Measurements from ENCODE around the gene UHRF1.
"Not testable (repeated sequence)": the region's sequence is repeated elsewhere in the genome, so short reads cannot be mapped to it uniquely, and the experiment has no call there.

UHRF1 gene

GRCh38 chr19:4935444-4935843 is 26.1 kb downstream of the UHRF1 start:
- no peak for DNase-seq (ENCODE audit: low read depth)

DNA sequence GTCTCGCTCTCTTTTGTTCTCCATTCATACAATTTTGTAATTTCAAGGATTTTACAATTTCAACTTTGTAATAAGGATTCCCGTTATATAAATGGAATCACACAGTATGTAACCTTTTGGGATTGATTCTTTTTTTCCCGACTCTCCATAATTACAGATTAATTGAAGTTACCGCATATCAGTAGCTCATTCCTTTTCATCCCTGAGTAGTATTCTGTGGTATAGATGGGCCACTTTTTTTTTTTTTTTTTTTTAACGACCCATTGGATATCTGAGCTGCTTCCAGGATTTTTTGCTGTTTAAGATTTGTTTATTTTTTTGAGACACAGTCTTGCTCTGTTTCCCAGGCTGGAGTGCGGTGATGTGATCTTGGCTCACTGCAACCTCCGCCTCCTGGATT is 27.8 kb downstream of the UHRF1 start:
- DNase-seq (ENCODE audit: low read depth), result no peak

DNA sequence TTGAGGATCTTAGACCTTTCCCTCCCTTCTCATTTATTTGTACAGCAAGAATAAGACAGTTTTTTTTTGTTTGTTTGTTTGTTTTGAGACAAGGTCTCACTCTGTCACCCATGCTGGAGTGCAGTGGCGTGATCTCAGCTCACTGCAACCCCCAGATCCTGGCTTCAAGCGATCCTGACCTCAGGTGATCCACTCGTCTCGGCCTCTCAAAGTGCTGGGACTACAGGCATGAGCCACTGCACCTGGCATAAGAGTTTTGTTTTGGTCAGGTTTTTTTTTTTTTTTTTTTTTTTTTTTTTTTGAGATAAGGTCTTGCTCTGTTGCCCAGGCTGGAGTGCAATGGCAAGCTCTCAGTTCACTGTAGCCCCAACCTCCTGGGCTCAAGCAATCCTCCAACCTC is 29.2 kb downstream of the UHRF1 start:
- not testable (repeated sequence) for DNase-seq (ENCODE audit: low read depth)

GRCh38 chr19:4939466-4939865 is 30.2 kb downstream of the UHRF1 start:
- DNase-seq (ENCODE audit: low read depth), result no peak

GRCh38 chr19:4941638-4942169 is 32.4 kb downstream of the UHRF1 start:
- DNase-seq (ENCODE audit: low read depth), result not testable (repeated sequence)

GRCh38 chr19:4950650-4951049 is 41.3 kb downstream of the UHRF1 start:
- DNase-seq (ENCODE audit: low read depth), result not testable (repeated sequence)

DNA sequence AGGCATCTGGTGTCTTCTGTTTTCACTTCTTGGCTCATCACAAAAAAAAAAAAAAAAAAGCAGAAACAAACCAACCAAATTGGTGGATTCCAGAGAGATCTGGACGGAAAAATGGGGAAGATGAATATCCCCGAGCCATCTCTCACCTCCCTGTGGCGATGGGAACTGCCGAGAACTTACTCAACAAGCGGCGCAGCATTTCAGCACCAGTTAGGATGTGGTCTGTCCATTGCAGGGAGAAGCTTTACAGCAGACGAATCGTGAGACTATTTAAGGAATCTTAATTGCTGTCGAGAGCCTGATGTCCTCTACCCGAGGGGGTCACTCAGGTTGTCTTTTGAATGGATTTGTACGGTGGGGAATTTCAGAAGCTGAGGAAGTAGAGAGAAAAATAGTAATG is 42.4 kb downstream of the UHRF1 start:
- no peak for DNase-seq (ENCODE audit: low read depth)

DNA sequence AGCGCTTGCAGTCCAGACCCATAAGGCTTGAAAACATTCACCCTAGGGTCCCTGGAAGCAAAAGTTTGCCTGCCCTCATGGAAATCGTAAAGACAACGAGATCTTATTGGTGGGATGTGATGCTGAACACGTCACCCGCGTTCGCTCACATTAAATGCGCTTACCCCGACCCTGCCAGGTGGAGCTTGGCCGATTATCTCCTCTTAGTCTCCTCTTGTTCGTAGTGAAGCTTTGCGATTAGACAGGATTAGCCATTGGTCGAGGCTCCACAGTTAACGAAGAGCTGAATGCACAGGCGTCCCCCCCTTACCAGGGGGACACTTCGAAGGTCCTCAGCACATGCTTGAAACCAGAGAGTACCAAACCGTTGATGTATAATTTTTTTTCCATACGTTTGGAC is 43.6 kb downstream of the UHRF1 start:
- no peak for DNase-seq (ENCODE audit: low read depth)

DNA sequence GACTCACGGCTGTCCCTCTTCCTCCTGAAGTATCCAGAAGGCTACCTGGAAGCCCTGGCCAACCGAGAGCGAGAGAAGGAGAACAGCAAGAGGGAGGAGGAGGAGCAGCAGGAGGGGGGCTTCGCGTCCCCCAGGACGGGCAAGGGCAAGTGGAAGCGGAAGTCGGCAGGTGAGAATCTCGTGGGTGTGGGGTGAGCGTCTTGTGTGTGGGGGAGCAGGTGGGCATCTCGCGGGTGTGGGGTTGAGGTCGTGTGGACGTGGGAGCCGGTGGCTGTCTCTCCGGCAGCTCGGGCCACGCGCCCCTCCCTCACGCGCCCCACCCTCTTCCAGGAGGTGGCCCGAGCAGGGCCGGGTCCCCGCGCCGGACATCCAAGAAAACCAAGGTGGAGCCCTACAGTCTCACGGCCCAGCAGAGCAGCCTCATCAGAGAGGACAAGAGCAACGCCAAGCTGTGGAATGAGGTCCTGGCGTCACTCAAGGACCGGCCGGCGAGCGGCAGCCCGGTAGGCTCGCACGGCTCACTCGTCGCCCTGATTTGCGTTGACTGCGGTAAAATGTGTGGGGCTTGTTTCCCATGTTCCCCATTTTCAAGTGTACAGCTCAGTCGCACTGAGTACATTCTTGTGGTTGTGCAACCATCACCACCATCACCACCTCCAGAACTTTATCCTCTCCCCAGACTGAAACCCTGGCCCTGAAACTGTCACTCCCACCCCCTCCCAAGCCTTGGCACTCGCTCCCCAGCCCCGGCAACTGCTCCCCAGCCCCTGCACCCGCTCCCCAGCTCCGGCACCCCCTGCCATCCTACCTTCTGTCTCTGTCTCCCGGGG is 45.2 kb downstream of the UHRF1 start:
- DNase-seq (ENCODE audit: low read depth), result not testable (repeated sequence)

- no peak for DNase-seq (ENCODE audit: low read depth)
Observed at GRCh38 chr19:4955274-4955673, 46.0 kb downstream of the UHRF1 start.

- DNase-seq (ENCODE audit: low read depth), result no peak
Observed at GRCh38 chr19:4957981-4958380, 48.7 kb downstream of the UHRF1 start.

GRCh38 chr19:4962085-4962619 is 52.9 kb downstream of the UHRF1 start:
- DNase-seq (ENCODE audit: low read depth), result no peak

DNA sequence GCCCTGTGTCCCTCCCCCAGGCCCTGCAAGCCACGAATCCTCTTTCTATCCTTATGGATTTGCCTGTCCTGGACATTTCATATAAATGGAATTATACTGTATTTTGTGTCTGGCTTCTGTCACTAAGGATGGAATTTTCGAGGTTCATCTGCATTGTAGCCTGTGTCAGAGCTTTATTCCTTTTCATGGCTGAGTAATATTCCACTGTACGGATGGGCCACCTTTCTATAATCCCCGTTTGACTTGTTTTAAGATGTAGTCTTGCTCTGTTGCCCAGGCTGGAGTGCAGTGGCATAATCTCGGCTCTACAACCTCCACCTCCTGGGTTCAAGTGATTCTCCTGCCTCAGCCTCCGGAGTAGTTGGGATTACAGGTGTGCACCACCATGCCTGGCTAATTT is 55.8 kb downstream of the UHRF1 start:
- DNase-seq (ENCODE audit: low read depth), result no peak

- DNase-seq (ENCODE audit: low read depth), result no peak
Observed at GRCh38 chr19:4966591-4966990, 57.3 kb downstream of the UHRF1 start.

DNA sequence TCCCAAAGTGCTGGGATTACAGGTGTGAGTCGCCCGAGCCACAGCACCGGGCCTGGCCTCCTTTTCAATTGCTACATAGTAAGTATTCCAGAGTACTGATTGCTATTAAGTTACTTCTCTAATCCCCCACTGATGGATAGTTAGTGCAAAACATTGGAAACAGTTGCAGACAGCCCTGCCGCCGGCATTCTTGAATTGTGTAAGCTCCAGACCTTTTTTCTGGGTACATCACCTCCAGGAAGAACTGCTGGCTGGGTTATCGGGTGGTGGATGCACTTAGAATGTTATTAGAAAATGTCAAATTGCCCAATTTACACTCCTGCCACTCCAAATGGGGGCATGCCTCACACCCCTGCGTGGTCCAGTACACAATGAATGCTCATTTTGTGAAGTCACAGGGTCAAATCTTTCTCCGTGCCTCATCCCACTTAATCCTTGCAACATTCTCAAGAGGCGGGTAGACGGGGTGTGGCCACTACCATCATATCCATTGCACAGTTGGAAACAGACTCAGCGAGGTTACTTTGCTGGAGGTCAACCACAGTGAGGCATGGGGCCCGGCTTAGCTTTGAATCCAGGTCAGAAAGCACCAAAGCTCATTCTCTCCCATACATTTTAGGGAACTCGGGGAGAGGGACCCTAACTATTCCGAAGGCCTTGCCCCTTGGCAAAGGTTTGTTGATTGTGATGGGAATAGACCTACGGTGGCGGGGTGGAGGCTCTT is 58.6 kb downstream of the UHRF1 start:
- DNase-seq (ENCODE audit: low read depth), result no peak

DNA sequence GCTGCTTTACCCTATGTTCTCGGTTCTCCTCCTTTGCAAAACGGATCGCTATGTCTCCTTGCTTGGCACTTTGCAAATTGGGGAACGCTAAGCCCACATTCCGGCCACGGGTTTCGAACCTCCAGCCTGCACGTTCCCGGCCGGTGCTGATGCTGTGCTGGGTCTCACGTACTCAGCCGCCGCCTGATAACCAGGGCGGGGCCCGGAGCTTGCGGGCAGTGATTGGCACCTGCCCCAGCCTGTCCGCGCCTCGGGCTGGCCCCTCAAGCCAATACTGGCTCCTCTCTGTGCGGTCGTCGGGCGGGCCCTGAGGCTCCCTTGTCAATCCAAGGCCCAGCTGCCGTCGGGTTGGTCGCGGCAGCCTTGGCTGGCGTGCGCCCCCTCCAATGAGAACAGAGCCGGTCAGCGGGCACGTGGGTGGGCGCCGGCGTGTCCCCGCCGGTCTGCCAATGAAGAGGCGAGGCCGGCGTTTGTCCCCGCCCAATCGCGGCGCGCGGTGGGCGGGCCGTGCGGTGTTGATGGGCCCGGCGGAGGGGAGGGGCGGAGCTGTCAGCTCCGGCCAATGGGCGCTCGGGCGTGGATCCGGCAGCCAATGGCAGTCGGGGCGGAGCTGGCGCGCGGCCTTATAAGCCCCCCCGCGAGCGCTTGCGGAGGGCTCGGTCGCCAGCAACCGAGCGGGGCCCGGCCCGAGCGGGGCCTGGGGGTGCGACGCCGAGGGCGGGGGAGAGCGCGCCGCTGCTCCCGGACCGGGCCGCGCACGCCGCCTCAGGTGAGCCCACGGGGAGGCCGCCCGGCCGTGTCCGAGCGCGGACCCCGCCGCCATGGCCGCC is 59.4 kb downstream of the UHRF1 start, which contains the start of gene KDM4B:
Gene KDM4B (plus strand): TSS at position 652 of the 830 bp plus-strand sequence. CDS start 63,778 bp downstream, outside the sequence.
- peak; percentile 97 for DNase-seq (ENCODE audit: low read depth)

DNA sequence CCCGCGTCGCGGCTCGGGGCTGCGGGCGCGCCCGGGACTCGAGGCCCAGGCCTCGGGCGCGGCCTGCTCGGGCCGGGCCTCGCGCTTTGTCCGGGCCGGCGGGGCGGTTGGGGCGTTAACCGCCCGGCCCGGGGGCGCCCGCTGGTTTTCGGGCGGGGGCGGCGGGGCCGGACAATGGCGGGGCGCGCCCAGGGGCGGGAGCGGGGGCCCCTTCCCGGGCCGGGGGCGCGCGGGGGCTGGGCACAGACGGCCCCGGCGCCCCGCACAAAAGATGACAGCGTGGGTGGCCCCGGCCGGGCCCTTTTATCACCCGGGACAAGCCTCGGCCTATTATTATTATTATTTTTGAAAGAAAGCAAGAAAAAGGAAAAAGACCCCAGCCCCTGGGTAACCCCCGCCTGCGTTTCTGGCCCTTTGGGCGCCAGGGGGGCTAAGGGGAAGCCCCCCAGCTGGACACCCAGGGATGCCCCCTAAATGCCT is 60.0 kb downstream of the UHRF1 start:
- no peak for DNase-seq (ENCODE audit: low read depth)

- no peak for DNase-seq (ENCODE audit: low read depth)
Observed at GRCh38 chr19:4969772-4970531, 60.7 kb downstream of the UHRF1 start.

GRCh38 chr19:4970558-4971423 is 61.5 kb downstream of the UHRF1 start:
- no peak for DNase-seq (ENCODE audit: low read depth)

DNA sequence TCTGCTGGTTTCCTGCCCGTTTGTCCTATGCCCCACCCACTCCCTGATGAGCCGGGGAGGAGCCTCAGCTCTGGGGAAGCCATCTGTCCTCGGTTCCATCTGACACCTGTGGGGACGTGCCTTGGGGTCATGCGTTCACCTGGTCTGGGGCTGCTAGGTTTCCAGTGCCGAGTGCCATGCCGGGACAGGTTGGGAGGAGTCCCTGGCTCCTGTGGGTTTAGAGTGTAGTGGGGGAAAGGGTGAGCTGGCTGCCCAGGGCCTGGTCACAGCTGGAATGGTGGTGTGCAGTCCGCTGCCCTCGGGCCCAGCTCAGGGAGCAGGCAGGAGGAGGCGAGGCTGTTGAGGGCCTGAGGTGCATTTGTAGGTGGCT is 62.1 kb downstream of the UHRF1 start:
- no peak for DNase-seq (ENCODE audit: low read depth)

All from T follicular helper cell (primary cell).